Hepatic stellate cell (primary cell): ENCODE measurements around the gene SMC6.

Source experiments
- DNase-seq: peaks from one replicate; pipeline ENCODE4 v3.0.0; 2011; ENCODE audit warnings: low spot score

Gene SMC6

GRCh38 chr2:17649026-17649425 lies 104.6 kb downstream of the SMC6 start:
- no peak for DNase-seq

DNA sequence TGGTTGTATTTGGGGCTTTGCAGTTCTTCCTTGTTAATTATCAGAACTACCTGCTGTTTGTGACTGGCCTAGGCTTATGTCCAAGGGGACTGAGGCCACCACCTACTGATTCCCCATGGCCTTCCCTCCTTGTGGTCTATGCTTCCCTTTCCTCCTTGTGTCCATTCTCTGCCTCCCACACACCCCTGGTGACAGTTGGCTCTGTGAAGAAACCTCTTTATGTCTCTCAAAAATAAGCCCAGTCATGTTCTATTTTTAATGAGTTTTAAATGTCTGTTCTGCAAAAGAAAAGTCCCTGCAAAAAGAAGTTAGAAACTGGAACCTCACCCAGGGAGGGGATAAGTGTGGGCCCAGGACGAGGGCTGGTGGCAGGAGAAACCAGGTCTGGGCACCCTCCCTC lies 105.0 kb downstream of the SMC6 start:
- no peak for DNase-seq

DNA sequence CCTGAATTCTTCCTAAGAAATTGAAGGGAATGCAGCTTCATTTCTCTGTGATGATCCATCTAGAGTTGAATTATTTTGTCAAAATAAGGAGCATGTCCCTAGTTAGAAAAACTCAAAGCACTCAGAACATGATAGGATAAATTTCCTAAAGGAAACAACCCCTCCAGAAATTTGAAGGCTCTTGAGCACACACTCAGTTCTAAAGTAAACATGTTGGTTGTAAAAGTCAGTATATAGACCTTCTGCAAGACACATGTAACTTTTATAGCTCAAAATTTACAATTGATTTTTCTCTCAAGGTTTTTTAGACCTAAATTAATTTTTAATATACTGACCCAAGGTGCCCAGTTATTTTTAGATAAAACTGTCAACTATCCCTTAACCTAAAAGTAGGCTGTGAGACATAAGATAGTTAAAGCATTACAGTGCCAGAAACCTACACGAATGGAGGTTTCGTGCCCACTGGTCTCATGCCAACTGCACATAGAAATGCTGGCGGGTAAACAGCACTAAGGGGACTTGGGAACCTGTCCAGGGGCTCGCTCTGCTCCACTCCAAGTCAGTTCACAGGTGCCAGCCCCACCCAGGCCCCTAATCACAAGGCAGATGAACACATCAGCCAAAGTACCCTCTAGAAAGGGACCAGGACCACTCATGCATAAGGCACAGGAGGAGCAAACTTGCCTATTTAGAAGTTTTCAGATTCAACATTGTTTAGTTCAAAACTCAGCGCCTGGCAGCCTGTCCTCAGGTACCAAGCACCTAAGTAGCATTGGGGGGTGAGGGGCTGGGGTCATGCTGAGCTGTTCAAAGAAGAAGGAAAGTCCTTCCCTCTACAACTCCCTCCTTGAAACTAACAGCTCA lies 106.5 kb downstream of the SMC6 start:
- no peak for DNase-seq

DNA sequence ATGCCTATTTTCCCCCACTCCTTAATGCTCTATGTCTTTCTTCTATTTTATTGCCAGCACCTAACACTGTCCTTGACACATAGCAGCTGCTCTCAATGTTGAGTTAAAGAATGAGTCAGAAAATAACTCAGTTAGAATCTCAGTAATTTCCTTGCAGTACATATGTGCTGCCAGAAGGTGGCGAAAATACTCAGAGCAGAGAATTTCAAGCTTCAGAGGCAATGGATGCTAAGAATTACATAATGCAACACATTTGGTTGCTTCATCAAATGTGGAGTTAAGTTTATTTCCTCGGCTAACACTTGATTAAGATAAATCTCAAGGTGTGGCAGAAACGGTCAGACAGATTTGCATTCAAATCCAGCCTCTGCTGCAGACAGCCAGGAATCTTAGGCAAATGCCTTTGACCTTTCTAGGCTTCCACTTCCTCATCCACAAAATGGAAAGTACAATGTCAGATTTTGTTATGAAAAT lies 107.5 kb downstream of the SMC6 start:
- peak; percentile 66 for DNase-seq

GRCh38 chr2:17644997-17645720 lies 108.5 kb downstream of the SMC6 start:
- DNase-seq: no peak

DNA sequence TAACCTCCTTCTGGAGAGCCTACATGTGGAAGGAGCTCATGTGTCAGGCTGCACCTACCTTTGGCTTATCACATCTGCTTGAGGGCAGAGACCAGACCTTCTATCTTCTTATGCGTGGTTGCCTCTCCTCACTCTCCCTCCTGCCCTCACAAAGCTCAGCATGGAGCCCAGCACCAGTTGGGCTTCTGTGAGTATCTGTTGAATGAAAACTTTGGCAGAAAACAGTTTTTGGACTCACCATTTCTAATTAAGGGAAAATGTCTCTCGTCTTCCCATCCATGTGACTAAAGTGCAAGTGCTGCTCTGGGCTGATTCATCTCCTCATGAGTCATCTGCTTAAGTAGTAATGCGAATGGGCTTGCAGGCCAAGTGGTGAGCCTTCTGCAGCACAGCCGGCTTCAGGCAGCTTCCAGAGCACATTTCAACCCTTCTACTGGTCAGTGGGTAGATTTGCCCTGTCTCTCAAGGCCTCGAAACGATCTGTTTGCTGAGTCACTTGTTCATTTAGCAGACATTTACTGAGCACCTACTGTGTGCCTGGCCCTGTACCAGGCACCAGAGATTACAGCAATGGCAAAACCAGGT lies 110.5 kb downstream of the SMC6 start:
- peak; percentile 92 for DNase-seq

- no peak for DNase-seq
Measured at GRCh38 chr2:17640406-17640805, 113.2 kb downstream of the SMC6 start.

- DNase-seq: no peak
Measured at GRCh38 chr2:17638196-17638743, 115.3 kb downstream of the SMC6 start.

GRCh38 chr2:17637131-17637906 lies 116.3 kb downstream of the SMC6 start:
- DNase-seq: no peak

DNA sequence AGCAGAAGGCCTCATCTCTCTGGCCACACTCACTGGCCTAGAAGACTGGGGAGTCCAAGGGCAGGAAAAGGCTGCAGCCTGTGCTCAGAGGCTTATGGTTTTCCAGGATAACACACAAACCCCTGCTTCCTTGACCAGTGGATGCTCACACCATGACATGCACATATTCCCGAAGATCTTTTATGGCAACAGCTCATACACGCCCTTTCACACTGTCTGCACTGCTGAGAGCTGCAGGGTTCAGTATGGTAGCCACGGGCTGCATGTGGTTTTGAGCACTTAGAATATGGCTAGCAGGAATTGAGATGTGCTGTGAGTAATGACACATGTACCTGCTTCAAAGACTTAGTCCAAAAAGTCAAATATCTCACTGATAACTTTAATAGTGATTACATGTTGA lies 117.4 kb downstream of the SMC6 start:
- no peak for DNase-seq

DNA sequence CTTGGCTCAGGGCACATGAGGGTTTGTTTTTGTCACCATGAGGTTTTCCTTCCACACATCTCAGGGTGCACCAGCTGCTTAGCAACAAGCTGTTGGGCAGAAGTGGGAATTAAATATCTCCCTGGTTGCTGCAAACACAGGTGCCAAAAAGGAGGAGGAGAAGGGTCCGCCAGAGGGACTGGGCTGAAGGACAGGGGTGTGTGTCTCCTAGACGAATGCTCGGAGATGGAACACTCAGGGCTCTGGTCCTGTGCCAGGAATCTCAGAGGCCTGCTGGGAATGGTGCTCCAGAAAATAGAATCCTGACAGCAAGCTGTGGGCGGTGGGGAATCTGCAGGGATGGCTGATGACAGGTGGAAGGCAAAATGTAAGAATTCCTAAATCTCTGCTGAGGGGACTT lies 118.6 kb downstream of the SMC6 start:
- DNase-seq: no peak

GRCh38 chr2:17630089-17630488 lies 123.5 kb downstream of the SMC6 start:
- DNase-seq: no peak

GRCh38 chr2:17628349-17629261 lies 125.0 kb downstream of the SMC6 start:
- DNase-seq: no peak

GRCh38 chr2:17627434-17627833 lies 126.2 kb downstream of the SMC6 start:
- DNase-seq: no peak

GRCh38 chr2:17626986-17627385 lies 126.6 kb downstream of the SMC6 start:
- no peak for DNase-seq

DNA sequence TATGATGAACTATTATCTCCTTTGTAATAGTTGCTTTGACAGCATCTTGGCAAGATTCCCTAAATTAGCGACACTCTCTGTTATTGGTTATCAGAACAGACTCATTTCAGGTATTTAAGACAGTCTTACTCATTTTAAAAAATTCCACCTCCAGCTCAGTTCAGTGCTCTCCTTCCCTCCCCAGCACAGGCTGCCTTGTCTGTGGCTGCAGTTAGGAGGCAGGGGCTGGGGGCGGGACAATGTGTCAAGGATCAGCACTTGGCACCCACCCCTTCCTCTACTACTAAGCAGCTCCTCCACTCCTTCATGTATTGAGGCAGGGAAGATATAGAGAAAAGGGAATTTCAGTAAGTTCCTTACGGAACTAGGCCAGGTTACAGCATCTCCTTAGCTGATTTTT lies 128.2 kb downstream of the SMC6 start:
- no peak for DNase-seq

GRCh38 chr2:17621781-17622180 lies 131.8 kb downstream of the SMC6 start:
- DNase-seq: peak; percentile 55

- DNase-seq: no peak
Measured at GRCh38 chr2:17620841-17621240, 132.8 kb downstream of the SMC6 start.

GRCh38 chr2:17620280-17620679 lies 133.3 kb downstream of the SMC6 start:
- DNase-seq: no peak

- no peak for DNase-seq
Measured at GRCh38 chr2:17617955-17618354, 135.7 kb downstream of the SMC6 start.

DNA sequence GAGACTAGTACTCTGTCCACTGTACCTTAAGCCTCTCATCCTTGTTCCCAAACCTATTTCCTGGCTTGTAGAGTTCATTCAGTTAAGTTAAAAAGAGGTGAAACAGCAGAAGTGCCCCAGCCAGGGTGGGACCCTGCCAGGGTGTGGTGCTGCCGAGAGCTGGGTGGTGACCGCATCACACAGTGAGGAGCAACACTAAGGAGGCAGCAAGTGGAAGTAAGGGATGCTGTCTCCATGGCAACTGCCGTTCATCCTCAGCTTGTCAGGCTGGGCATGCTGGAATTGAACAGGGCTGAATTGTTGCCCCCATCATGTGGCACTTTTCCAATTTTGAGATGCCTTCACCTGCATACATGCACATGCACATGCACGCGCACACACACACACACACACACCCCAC lies 136.1 kb downstream of the SMC6 start:
- no peak for DNase-seq
